HEK293T (cell line): ENCODE results near the gene POLDIP2.
A peak's percentile ranks its signal among the peaks of the same experiment; 100 is the strongest.

Source experiments
- CTCF ChIA-PET: fragments of 350-600 bp; formaldehyde crosslinking; extraction: SDS; loops from one replicate; lab custom pipeline; 2021; ENCODE audit warnings: antibody characterized with exemption, inconsistent platforms; lab: Yijun Ruan, JAX
- POLR2A ChIA-PET: fragments of 350-600 bp; formaldehyde crosslinking; extraction: SDS; loops from one replicate; lab custom pipeline; 2020; ENCODE audit warnings: antibody characterized with exemption, inconsistent platforms; lab: Yijun Ruan, JAX
- DNase-seq: peaks from one replicate; pipeline ENCODE4 v3.0.0; 2012; ENCODE audit warnings: mixed read lengths; ENCODE audit errors: extremely low spot score
- ARNT ChIP-seq: fragments of 450-650 bp; IDR thresholded peaks from 2 replicates; pipeline ENCODE4 v1.6.1; 2017; ENCODE audit warnings: mild to moderate bottlenecking
- BHLHE40 ChIP-seq: fragments of 450-650 bp; IDR thresholded peaks from 2 replicates; pipeline ENCODE4 v1.6.1; 2016; ENCODE audit warnings: mild to moderate bottlenecking, moderate library complexity, borderline replicate concordance
- CTBP1 ChIP-seq: fragments of 450-650 bp; IDR thresholded peaks from 2 replicates; pipeline ENCODE4 v1.6.1; 2016; ENCODE audit warnings: borderline replicate concordance
- ELF4 ChIP-seq: fragments of 450-650 bp; IDR thresholded peaks from 2 replicates; pipeline ENCODE4 v1.6.1; 2017; ENCODE audit warnings: antibody characterized with exemption
- FOXA1 ChIP-seq: fragments of 450-650 bp; IDR thresholded peaks from 2 replicates; pipeline ENCODE4 v1.6.1; 2016; ENCODE audit warnings: mild to moderate bottlenecking
- FOXK2 ChIP-seq: fragments of 450-650 bp; IDR thresholded peaks from 2 replicates; pipeline ENCODE4 v1.6.1; 2016; ENCODE audit warnings: mild to moderate bottlenecking
- FOXM1 ChIP-seq: fragments of 450-650 bp; IDR thresholded peaks from 2 replicates; pipeline ENCODE4 v1.6.1; 2017; ENCODE audit warnings: mild to moderate bottlenecking, borderline replicate concordance
- HDGF ChIP-seq: fragments of 450-650 bp; IDR thresholded peaks from 2 replicates; pipeline ENCODE4 v1.6.1; 2017; ENCODE audit warnings: antibody characterized with exemption, borderline replicate concordance
- L3MBTL2 ChIP-seq: fragments of 450-650 bp; conservative IDR thresholded peaks from 2 replicates; pipeline ENCODE4 v1.6.1; 2016; ENCODE audit warnings: mild to moderate bottlenecking
- LEF1 ChIP-seq: fragments of 450-650 bp; IDR thresholded peaks from 2 replicates; pipeline ENCODE4 v1.6.1; 2017; ENCODE audit warnings: mild to moderate bottlenecking, borderline replicate concordance
- NFRKB ChIP-seq: fragments of 450-650 bp; IDR thresholded peaks from 2 replicates; pipeline ENCODE4 v1.6.1; 2016; ENCODE audit warnings: mild to moderate bottlenecking, moderate library complexity
- PKNOX1 ChIP-seq: fragments of 450-650 bp; IDR thresholded peaks from 2 replicates; pipeline ENCODE4 v1.6.1; 2016
- SP1 ChIP-seq: fragments of 450-650 bp; IDR thresholded peaks from 2 replicates; pipeline ENCODE4 v1.6.1; 2017
- SUZ12 ChIP-seq: fragments of 450-650 bp; IDR thresholded peaks from 2 replicates; pipeline ENCODE4 v1.6.1; 2016; ENCODE audit warnings: mild to moderate bottlenecking
- TARDBP ChIP-seq: fragments of 450-650 bp; IDR thresholded peaks from 2 replicates; pipeline ENCODE4 v1.6.1; 2016
- ZNF384 ChIP-seq: fragments of 450-650 bp; IDR thresholded peaks from 2 replicates; pipeline ENCODE4 v1.6.1; 2016

The POLDIP2 gene

GRCh38 chr17:28384281-28385036 is 27.1 kb upstream of the POLDIP2 start:
- POLR2A ChIA-PET = no interaction called here
- CTCF ChIA-PET = interaction anchor here (0.6 kb wide), 1 partner anchor 60 kb away, joined by 3 read pairs; no protein-coding TSS in a partner anchor
- TF ChIP-seq NFRKB = no peak
- DNase-seq = no peak

GRCh38 chr17:28381141-28381825 is 24.0 kb upstream of the POLDIP2 start:
- ChIA-PET CTCF (no interaction called here), POLR2A (no interaction called here)
- no peak for TF ChIP-seq NFRKB
- DNase-seq = no peak

- CTCF ChIA-PET = no interaction called here
- TF ChIP-seq FOXA1 (no peak), HDGF (no peak), ZNF384 (no peak), CTBP1 (no peak), FOXM1 (no peak), SP1 (no peak), FOXK2 (no peak), ARNT (no peak), BHLHE40 (no peak), L3MBTL2 (no peak), SUZ12 (no peak), NFRKB (no peak), ELF4 (no peak), LEF1 (no peak), PKNOX1 (no peak), TARDBP (no peak)
- POLR2A ChIA-PET = interaction anchor here (1.2 kb wide), 1 partner anchor 23 kb away, joined by 4 read pairs; the partner anchor contains the start of gene POLDIP2
- DNase-seq = no peak
These were observed 22.8 kb upstream of the POLDIP2 start for GRCh38 chr17:28379814-28380801.

- CTCF ChIA-PET = no interaction called here
- TF ChIP-seq PKNOX1 = no peak
- TF ChIP-seq FOXA1 = no peak
- TF ChIP-seq FOXK2 = no peak
- no peak for TF ChIP-seq BHLHE40
- TF ChIP-seq L3MBTL2 = no peak
- TF ChIP-seq SUZ12 = no peak
- TF ChIP-seq HDGF = no peak
- TF ChIP-seq SP1 = no peak
- no peak for TF ChIP-seq NFRKB
- no peak for TF ChIP-seq FOXM1
- no peak for TF ChIP-seq TARDBP
- TF ChIP-seq LEF1 = no peak
- no peak for TF ChIP-seq CTBP1
- TF ChIP-seq ELF4 = no peak
- TF ChIP-seq ZNF384 = no peak
- no peak for TF ChIP-seq ARNT
- no peak for DNase-seq
- POLR2A ChIA-PET = interaction anchor here (0.9 to 1.0 kb wide), 2 partner anchors 32 to 34 kb away, joined by 3 read pairs; no protein-coding TSS in a partner anchor
These were observed 15.6 kb upstream of the POLDIP2 start for GRCh38 chr17:28372945-28373274.

GRCh38 chr17:28372203-28372944 is 15.0 kb upstream of the POLDIP2 start:
- no peak for TF ChIP-seq NFRKB
- no peak for TF ChIP-seq FOXA1
- TF ChIP-seq HDGF = no peak
- TF ChIP-seq L3MBTL2 = peak; percentile 50
- CTCF ChIA-PET = no interaction called here
- POLR2A ChIA-PET = interaction anchor here (0.7 to 6.4 kb wide), 3 partner anchors 15 to 198 kb away, joined by 3 to 64 read pairs (median 3); partner anchors contain the start of gene POLDIP2
- DNase-seq = peak; percentile 21
